Effector memory CD4-positive, alpha-beta T cell (primary cell): ENCODE measurements around the gene ADAMTS2.

ENCODE experiments used
- DNase-seq, 3 donors: peaks; one replicate each; pipeline ENCODE4 v3.0.0-alpha.2; 2020
- H3K27ac ChIP-seq: 2 replicates; pipeline ENCODE4 v1.7.0; 2013; ENCODE audit warnings: mild to moderate bottlenecking, low read length, moderate library complexity; ENCODE audit not compliant: insufficient read depth, poor library complexity, severe bottlenecking
- H3K27me3 ChIP-seq: replicated peaks from 2 replicates; pipeline ENCODE4 v1.7.0; 2013; ENCODE audit warnings: mild to moderate bottlenecking, low read length; ENCODE audit not compliant: insufficient read depth, control insufficient read depth, poor library complexity, severe bottlenecking
- H3K36me3 ChIP-seq: 2 replicates; pipeline ENCODE4 v1.7.0; 2013; ENCODE audit warnings: mild to moderate bottlenecking, low read length, moderate library complexity; ENCODE audit not compliant: control insufficient read depth, insufficient read depth
- H3K4me1 ChIP-seq: 2 replicates; pipeline ENCODE4 v1.7.0; 2013; ENCODE audit warnings: low read length, mild to moderate bottlenecking; ENCODE audit not compliant: control insufficient read depth, insufficient read depth, poor library complexity, severe bottlenecking
- H3K4me3 ChIP-seq: 2 replicates; pipeline ENCODE4 v1.7.0; 2013; ENCODE audit warnings: low read length, low read depth, mild to moderate bottlenecking; ENCODE audit not compliant: insufficient read depth, poor library complexity, severe bottlenecking
- H3K9me3 ChIP-seq: 2 replicates; pipeline ENCODE4 v1.7.0; 2013; ENCODE audit warnings: mild to moderate bottlenecking, low read length, moderate library complexity; ENCODE audit not compliant: control insufficient read depth

ADAMTS2 gene

DNA sequence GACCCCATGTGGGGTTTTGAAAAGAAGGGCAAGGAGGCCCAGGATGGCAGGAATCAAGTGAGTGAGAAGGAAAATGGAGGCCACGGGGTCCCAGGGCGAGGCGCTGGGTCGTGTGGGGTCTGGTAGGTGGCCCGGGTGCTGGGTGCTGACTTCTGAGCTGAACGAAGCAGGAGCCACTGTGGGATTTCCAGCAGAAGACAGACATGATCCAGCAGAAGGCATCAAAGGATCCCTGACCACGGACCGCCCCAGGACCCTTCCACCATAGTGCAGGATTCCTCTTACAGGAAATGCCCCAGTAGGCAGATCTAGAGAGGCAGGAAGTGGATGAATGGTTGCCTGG is 106.7 kb downstream of the ADAMTS2 start:
- Histone ChIP-seq H3K27ac (no peak overlapping the region), H3K4me1 (no peaks in the 10 kb centered on the region), H3K4me3 (no peak overlapping the region), H3K9me3 (no peaks in the 10 kb centered on the region), H3K36me3 (no peaks in the 10 kb centered on the region), H3K27me3 (no peaks in the 10 kb centered on the region)
- DNase-seq: no peak

DNA sequence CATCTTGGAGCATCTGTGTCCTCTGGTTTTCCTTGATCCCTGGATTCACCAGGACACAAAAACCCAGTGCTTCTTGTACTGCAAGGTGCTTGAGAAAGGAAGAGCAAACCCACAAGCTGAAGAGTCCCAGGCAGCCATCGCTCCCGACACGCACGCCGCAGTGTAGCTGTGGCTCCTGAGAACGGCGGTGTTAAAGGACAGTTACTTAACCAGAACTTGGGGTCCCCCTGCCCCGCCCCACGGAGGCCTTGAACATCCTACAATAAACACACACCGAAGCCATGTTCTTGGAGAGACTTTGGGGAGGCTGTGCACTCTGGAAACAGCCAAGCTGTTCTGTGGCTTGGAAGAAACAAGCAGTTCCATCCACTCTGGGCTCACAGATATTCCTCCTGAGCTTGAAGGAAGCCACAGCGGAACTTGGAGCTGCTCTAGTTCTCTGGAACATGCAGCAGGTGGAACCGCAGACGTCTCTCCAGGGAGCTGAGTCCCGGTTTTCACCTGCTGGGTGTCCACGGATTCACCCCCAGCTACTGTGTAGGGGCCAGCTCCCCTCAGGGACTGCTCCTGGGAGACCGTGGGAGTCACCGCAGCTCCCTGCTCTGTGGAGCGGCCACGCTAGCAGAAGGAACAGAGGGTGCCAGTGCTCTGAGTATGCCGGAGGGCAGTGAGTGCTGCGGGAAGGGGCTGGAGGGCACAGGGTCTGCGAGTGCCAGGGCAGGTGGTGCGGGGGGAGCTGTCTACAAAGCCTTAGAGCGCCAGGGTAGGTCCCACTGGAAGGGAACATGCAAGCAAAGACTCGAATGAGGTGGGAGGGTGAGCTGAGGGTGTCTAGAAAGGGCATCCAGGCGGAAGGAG is 107.3 kb downstream of the ADAMTS2 start:
- no peaks in the 10 kb centered on the region for H3K4me1 ChIP-seq
- no peaks in the 10 kb centered on the region for H3K9me3 ChIP-seq
- no peaks in the 10 kb centered on the region for H3K36me3 ChIP-seq
- H3K27ac ChIP-seq: no peak overlapping the region
- no peak for DNase-seq
- no peak overlapping the region for H3K4me3 ChIP-seq
- no peaks in the 10 kb centered on the region for H3K27me3 ChIP-seq

DNA sequence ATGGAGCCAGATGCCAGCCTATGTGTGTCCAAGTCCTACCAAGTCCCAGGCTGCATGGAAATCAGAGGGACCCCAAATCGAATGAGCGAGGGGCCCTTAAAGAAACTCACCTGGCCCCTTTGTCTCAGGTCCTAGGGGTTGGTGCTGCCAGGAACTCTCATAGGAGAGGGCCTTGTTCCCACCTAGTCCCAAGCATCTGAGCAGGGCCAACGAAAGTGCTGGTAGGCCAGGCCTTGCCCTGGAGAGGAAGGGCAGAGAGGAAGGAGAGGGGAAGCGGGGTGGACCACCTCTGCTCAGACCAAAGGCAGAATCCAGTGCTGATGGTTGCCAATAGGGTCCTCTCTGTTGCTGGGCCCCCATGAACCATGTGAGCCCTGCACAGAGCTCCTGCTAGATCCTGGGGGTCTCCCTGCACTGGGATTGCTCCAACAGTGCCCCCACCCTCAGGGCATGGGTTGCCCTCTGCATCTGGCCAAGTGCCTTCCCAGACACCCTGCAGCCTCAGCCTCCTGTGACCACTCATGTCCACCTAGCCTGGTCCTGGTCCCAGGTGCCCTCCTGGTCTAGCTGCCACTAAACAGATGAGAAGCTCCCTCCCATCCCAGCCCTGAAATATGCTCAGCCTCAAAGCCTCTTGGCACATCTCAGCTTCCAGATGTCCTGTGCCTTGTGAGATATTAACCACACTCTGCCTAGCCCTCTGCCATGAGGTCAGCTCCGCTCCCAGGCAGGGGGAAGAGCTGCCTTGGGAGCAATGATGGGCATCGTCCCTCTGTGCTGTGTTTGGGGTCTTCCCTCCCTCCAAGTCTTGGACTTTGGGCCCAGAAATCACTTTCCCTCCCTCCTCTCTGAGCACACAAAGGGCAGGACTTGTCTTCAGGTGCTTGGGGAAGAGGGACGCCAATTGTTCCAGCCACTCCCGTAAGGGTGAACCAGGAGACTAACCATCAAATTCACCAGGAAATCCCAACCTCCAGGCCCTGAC is 109.6 kb downstream of the ADAMTS2 start:
- H3K36me3 ChIP-seq: no peaks in the 10 kb centered on the region
- H3K27me3 ChIP-seq: no peaks in the 10 kb centered on the region
- no peak for DNase-seq
- H3K27ac ChIP-seq: no peak overlapping the region
- no peaks in the 10 kb centered on the region for H3K9me3 ChIP-seq
- no peaks in the 10 kb centered on the region for H3K4me1 ChIP-seq
- no peak overlapping the region for H3K4me3 ChIP-seq

DNA sequence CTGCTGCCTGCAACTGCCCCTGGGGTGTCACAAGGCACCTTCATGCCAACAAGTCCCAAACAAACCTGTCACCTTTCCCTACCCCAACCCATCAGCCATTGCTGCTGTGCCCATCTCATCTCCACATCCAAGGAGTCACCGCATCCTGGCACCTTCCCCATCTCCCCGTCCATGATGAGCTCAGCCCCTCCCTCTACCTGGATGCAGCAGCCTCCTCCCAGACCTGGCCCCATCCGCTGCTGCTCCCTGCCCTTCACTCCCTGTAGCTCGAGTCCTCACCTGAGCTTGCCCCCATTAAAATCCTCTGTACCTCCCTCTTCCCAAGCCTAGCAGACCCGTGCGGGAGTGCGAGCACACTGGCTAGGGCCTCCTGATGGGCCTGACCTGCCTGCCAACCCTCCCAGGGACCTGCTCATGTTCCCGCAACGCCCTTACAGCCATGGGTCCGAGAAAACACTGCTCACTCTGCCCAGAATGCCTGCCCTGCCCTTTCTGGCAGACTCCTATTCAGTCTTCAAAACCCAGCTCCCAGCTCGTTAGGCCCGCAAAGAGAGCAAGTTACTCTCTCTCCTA is 110.6 kb downstream of the ADAMTS2 start:
- H3K9me3 ChIP-seq: no peaks in the 10 kb centered on the region
- DNase-seq: no peak
- H3K4me1 ChIP-seq: no peaks in the 10 kb centered on the region
- no peaks in the 10 kb centered on the region for H3K27me3 ChIP-seq
- H3K36me3 ChIP-seq: no peaks in the 10 kb centered on the region
- H3K27ac ChIP-seq: no peak overlapping the region
- H3K4me3 ChIP-seq: no peak overlapping the region

DNA sequence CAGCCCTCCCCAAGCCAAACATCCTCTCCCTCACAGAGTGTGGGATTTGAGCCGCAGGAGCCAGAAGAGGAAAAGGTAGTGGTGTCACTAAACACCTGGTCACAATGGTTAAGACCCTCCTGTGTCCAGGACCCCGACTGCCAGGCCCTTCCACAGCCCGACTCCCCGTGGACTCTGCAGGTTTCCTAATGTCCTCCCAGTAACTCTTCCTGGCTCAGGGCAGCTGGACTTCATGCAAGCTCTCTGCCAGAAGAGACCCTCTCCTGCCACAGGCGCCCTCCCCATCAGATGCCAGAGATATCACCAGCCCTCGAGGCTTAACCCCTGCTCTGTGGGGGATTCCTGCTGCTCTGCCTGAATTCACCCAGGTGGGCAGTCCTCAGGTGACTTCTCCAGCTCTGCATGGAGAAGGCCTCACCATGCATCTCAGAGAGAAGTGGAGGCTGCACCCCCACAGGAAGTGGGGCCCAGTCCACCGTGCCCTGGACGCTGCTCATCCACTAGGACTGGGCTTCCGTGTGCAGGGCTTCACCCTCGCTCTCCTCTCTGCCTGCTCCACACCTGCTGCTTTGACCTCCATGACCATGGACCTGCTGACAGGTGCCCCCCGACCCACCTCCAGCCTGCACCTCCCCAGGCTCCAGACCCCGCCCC is 111.2 kb downstream of the ADAMTS2 start:
- Histone ChIP-seq H3K27me3 (no peaks in the 10 kb centered on the region), H3K9me3 (no peaks in the 10 kb centered on the region), H3K4me3 (no peak overlapping the region), H3K4me1 (no peaks in the 10 kb centered on the region), H3K27ac (no peak overlapping the region), H3K36me3 (no peaks in the 10 kb centered on the region)
- no peak for DNase-seq

DNA sequence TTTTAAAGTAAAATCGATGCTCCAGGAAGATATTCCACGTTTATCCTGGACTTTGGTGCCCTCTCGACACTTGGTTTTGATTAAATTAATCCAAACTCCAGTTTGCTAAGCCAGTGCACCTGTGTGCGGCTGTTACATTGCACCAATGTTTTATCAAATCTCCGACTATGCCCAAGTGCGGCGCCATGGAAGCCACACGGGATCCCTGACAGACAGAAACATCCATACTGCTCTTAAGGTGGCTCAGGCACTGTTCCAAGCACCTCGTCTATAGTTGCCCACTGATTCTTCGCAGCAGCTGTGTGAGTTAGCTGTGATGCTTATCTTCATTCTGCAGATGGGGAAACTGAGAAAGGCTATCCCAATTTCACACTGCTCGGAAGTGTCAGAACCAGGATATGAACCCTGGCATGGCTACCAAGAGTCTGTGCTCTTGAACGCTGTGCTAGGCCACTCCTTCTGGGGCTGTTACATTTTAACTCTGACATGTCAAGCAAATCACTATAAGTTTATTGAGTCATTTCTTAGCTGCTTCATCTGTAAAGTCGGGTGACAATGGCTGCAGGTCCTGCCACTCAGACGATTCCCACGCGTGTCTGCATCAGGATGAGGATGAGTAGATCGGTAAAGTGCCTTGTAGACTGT is 113.0 kb downstream of the ADAMTS2 start:
- DNase-seq: no peak
- Histone ChIP-seq H3K36me3 (no peaks in the 10 kb centered on the region), H3K9me3 (no peaks in the 10 kb centered on the region), H3K27me3 (no peaks in the 10 kb centered on the region), H3K4me1 (no peaks in the 10 kb centered on the region), H3K27ac (no peak overlapping the region), H3K4me3 (no peak overlapping the region)

DNA sequence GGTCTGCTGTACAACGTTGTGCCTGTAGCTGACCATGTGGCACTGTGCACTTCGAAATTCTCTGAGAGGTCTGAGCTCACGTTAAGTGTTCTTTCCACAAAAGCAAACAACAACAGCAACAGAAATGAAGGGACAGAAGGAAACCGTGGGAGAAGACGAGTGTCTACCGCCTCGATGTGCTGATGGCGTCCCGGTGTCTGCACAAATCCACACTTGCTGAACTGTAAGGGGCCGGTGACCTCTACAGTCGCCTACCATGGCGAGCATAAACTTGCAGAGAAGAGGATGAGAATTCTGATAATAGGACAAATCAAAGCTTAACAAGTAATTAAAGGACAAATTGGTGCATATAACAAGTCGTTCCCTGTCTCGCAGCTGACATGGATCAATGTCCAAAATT is 114.0 kb downstream of the ADAMTS2 start:
- Histone ChIP-seq H3K9me3 (no peaks in the 10 kb centered on the region), H3K4me1 (no peaks in the 10 kb centered on the region), H3K4me3 (no peak overlapping the region), H3K27ac (no peak overlapping the region), H3K36me3 (no peaks in the 10 kb centered on the region), H3K27me3 (no peaks in the 10 kb centered on the region)
- no peak for DNase-seq

DNA sequence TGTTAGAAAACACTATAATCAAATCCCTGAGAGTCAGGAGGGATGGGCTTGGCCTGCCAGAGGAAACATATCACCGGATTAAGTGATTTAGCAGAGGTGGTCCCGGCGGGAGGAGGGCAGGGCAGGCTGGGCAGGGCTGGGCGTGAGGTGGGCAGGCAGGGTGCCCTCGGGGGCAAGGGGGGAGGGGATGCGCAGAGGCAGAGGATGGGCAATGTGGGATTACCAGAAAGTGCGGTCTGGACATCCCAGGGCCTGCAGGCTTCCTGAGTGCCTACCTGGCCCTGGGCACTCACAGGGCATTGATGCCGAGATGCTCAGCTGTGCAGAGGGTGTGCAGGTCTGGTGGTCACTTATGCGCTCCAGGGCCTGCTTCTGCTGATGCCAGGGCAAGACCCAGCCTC is 115.2 kb downstream of the ADAMTS2 start:
- Histone ChIP-seq H3K9me3 (no peaks in the 10 kb centered on the region), H3K36me3 (no peaks in the 10 kb centered on the region), H3K4me3 (no peak overlapping the region), H3K27ac (no peak overlapping the region), H3K4me1 (no peaks in the 10 kb centered on the region), H3K27me3 (no peaks in the 10 kb centered on the region)
- no peak for DNase-seq

DNA sequence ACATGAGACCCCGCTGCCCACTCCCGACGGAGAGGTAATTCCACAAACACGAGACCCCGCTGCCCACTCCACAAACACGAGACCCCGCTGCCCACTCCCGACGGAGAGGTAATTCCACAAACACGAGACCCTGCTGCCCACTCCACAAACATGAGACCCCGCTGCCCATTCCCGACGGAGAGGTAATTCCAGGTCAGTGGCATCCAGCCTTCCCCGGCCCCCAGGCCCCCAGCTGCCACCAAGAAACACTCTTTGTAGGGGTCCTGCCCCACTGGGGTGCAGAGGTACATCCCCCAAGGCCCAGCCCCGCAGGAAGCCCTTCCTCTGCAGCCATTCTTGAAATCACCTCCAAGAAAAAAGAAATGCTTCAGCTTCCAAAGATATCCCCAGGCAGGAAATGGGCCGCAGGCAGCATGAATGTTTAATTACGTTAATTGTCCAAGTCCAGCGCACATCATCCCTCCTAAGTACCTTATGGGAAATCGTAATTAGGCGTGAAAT is 115.9 kb downstream of the ADAMTS2 start:
- Histone ChIP-seq H3K27me3 (no peaks in the 10 kb centered on the region), H3K4me3 (no peak overlapping the region), H3K36me3 (no peaks in the 10 kb centered on the region), H3K27ac (no peak overlapping the region), H3K4me1 (no peaks in the 10 kb centered on the region), H3K9me3 (no peaks in the 10 kb centered on the region)
- DNase-seq: no peak
